Activated T-helper 17 cell treated with anti-CD3 and anti-CD28 coated beads, Interleukin-2, amount 50 U/mL, for 72 hours (primary cell): ENCODE data around the gene MPHOSPH9. TPM values are rescaled to one million over a fixed set of nuclear protein-coding genes. Genes with fewer than 3 reads are reported as not detected.
A peak's percentile ranks its signal among the peaks of the same experiment; 100 is the strongest.
"Not testable (repeated sequence)": the region's sequence is repeated elsewhere in the genome, so short reads cannot be mapped to it uniquely, and the experiment has no call there.

Experiments used
- ATAC-seq: fragments of 150-1000 bp; cut with Tn5 transposase; replicated peaks from 2 replicates; pipeline ENCODE4 v1.10.0; 2021; ENCODE audit warnings: mild to moderate bottlenecking, moderate library complexity
- H3K27ac Mint-ChIP-seq: one replicate; pipeline ENCODE4 v1.8.0; 2022; ENCODE audit warnings: mixed read lengths
- H3K27me3 Mint-ChIP-seq: one replicate; pipeline ENCODE4 v1.8.0; 2022; ENCODE audit warnings: mixed read lengths
- H3K36me3 Mint-ChIP-seq: one replicate; pipeline ENCODE4 v1.8.0; 2022; ENCODE audit warnings: low read depth, mild to moderate bottlenecking, mixed read lengths
- H3K4me1 Mint-ChIP-seq: one replicate; pipeline ENCODE4 v1.8.0; 2022; ENCODE audit warnings: mixed read lengths
- H3K4me3 Mint-ChIP-seq: one replicate; pipeline ENCODE4 v1.8.0; 2022; ENCODE audit warnings: mild to moderate bottlenecking, mixed read lengths
- H3K9me3 Mint-ChIP-seq: one replicate; pipeline ENCODE4 v1.8.0; 2022; ENCODE audit warnings: mixed read lengths
- total RNA-seq, 2 donors: library from RNA; stranded (reverse); gene quantifications; one replicate each; pipeline ENCODE4 v1.2.3, GENCODE V29; 2022

The MPHOSPH9 gene
- total RNA-seq, 2 donors from 2014 or later = 72.3 to 77.1 TPM

DNA sequence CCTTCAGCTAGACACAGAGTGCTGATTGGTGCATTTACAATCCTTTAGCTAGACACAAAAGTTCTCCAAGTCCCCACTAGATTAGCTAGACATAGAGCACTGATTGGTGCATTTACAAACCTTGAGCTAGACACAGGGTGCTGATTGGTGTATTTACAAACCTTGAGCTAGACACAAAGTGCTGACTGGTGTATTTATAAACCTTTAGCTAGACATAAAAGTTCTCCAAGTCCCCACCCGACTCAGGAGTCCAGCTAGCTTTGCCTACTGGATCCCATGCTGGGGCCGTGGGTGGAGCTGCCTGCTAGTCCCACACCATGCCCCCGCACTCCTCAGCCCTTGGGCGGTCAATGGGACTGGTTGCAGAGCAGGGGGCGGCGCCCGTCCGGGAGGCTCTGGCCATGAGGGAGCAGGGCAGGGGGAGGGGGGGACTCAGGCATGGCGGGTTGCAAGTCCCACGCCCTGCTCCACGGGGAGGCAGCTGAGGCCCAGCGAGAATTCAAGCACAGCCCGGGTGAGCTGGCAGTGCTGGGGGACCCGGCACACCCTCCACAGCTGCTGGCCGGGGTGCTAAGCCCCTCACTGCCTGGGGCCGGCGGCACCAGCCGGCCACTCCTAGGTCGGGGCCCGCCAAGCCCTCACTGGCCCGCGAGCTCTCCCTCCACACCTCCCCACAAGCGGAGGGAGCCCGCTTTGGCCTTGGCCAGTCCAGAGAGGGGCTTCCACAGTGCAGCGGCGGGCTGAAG lies 16.2 kb upstream of the MPHOSPH9 start:
- H3K9me3 Mint-ChIP-seq, H3K27me3 Mint-ChIP-seq, H3K27ac Mint-ChIP-seq, H3K4me3 Mint-ChIP-seq, ATAC-seq: not testable (repeated sequence)
- H3K36me3 Mint-ChIP-seq = peaks cover 63% of the 10 kb centered on the region
- peaks cover 21% of the 10 kb centered on the region for H3K4me1 Mint-ChIP-seq

DNA sequence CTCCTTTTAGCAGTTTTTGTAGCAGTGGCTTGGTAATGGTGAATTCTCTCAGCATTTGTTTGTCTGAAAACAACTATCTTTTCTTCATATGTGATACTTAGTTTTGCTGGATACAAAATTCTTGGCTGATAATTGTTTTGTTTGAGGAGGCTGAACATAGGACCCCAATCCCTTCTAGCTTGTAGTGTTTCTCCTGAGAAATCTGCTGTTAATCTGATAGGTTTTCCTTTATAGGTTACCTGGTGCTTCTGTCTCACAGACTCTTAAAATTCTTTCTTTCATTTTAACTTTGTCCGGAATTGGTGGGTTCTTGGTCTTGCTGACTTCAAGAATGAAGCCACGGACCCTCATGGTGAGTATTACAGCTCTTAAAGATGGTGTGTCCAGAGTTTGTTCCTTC lies 15.2 kb upstream of the MPHOSPH9 start:
- not testable (repeated sequence) for H3K27me3 Mint-ChIP-seq, ATAC-seq, H3K9me3 Mint-ChIP-seq, H3K27ac Mint-ChIP-seq
- Mint-ChIP-seq H3K36me3 (peaks cover 53% of the 10 kb centered on the region), H3K4me3 (peak overlapping the region; percentile 2), H3K4me1 (peaks cover 21% of the 10 kb centered on the region)

DNA sequence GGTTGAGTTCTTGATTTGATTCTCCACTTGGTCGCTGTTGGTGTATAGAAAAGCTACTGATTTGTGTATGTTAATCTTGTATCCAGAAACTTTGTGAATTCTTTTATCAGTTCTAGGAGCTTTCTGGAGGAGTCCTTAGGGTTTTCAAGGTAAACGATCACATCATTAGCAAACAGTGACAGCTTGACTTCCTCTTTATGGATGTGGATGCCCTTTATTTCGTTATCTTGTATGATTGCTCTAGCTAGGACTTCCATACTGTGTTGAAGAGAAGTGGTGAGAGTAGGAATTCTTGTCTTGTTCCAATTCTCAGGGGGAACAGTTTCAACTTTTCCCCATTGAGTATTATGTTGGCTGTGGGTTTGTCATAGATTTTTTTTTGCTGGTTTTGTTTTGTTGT lies 12.7 kb upstream of the MPHOSPH9 start:
- Mint-ChIP-seq H3K4me1 (peaks cover 30% of the 10 kb centered on the region), H3K36me3 (peaks cover 70% of the 10 kb centered on the region)
- no peak for ATAC-seq

DNA sequence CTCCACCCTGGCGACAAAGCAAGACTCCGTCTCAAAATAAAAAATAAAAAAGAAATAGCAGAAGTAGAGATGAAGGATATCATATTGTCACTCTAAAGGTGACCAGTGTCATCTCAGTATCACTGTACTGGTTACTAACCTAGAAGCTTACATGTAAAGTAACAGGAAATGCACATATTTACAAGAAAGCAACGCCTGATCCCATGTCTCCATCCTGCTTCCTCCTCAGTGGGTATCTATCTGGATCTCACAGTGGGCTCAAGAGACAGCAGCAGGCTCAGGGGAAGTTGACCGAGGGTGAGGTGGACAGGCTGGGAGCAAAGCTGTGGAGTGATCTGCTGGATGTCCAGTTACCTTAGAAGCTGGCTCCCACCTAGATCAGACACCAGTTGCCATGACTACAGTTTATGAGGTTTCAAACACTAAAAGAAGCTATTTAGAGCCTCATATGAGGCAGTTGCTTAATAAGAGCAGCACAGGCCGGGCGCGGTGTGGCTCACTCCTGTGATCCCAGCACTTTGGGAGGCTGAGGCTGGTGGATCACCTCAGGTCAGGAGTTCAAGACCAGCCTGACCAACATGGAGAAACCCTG lies 10.8 kb upstream of the MPHOSPH9 start:
- no peak for ATAC-seq
- peaks cover 74% of the 10 kb centered on the region for H3K36me3 Mint-ChIP-seq
- H3K4me1 Mint-ChIP-seq = peaks cover 21% of the 10 kb centered on the region
- no peaks in the 10 kb centered on the region for H3K27me3 Mint-ChIP-seq
- no peak overlapping the region for H3K27ac Mint-ChIP-seq
- no peaks in the 10 kb centered on the region for H3K9me3 Mint-ChIP-seq
- no peak overlapping the region for H3K4me3 Mint-ChIP-seq

More for the DNA sequence above, 12.7 kb upstream of the MPHOSPH9 start:
- H3K9me3 Mint-ChIP-seq = no peaks in the 10 kb centered on the region
- peak overlapping the region; percentile 1 for H3K4me3 Mint-ChIP-seq
- H3K27ac Mint-ChIP-seq = peak overlapping the region; percentile 1
- H3K27me3 Mint-ChIP-seq = no peaks in the 10 kb centered on the region

DNA sequence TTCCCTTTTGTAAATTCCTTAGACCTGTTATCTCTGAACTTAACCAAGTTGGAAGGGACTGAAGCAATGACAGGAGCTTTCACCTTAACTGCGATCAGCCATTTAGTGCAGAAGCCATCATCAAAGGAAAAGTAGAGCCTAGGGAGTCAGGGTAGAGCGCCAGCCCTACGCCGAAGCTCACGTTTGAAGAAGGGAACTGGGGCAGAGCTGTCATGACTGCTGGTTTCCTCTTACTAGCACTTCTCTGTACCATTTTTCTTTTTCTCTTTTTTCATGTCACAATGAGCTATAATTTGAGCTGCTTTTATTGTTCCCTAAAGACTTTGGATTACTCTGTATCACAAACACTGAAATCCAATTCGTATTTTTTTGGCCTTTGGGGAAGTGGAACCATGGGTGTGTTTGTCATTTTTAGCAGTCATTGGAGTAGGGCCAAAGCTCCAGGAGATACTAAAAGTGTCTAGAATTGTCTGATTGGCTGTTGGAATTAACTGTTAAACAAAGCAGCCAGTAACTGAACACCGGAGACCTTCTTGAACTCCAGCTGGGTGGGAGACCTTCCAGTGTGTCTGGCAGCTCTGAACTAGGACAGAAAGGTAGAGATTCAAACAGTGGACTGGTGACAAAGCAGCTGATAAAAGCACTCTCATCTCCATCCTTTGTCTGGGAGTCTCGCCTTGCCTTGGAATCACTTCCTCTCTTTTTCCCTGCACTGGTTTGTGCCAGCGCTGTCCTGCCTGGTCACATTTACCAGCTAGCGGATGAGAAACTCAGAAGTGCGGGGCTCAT lies 9.4 kb upstream of the MPHOSPH9 start:
- Mint-ChIP-seq H3K27ac (peak overlapping the region; percentile 64), H3K9me3 (no peaks in the 10 kb centered on the region), H3K4me1 (peaks cover 22% of the 10 kb centered on the region), H3K36me3 (peaks cover 68% of the 10 kb centered on the region), H3K4me3 (peak overlapping the region; percentile 5), H3K27me3 (no peaks in the 10 kb centered on the region)
- no peak for ATAC-seq

DNA sequence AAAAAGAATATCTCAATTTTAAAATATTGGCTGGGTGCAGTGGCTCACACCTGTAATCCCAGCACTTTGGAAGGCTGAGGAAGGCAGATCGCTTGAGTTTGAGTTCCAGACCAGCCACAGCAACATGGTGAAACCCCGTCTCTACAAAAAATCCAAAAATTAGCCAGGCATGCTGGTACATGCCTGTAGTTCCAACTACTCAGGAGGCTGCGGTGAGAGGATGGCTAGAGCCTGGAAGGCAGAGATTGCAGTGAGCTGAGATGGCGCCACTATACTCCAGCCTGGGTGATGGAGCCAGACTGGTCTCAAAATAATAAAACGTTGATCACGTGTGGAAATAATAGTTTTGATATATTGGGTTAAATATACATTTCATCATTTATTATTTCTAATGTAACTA lies 6.0 kb upstream of the MPHOSPH9 start:
- Mint-ChIP-seq H3K9me3 (no peaks in the 10 kb centered on the region), H3K27ac (no peak overlapping the region), H3K4me3 (no peak overlapping the region), H3K4me1 (peaks cover 24% of the 10 kb centered on the region), H3K27me3 (no peaks in the 10 kb centered on the region), H3K36me3 (peaks cover 77% of the 10 kb centered on the region)
- ATAC-seq = no peak

DNA sequence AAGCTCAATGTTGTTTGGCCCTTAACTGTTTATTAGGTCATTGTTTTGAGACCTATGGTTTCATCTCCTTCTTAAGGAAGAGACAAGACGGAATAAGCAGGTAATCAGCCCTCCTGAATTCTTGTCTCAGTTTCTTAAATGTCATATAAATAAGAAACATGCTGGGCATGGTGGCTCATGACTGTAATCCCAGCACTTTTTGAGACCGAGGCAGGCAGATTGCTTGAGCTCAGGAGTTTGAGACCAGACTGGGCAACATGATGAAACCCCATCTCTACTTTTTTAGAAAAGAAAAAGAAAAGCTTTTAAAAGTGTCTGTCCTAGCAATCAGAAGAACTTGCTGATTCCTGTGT lies 5.4 kb upstream of the MPHOSPH9 start:
- H3K27me3 Mint-ChIP-seq = no peaks in the 10 kb centered on the region
- peaks cover 24% of the 10 kb centered on the region for H3K4me1 Mint-ChIP-seq
- no peak for ATAC-seq
- H3K9me3 Mint-ChIP-seq = no peaks in the 10 kb centered on the region
- H3K27ac Mint-ChIP-seq = peak overlapping the region; percentile 61
- peaks cover 83% of the 10 kb centered on the region for H3K36me3 Mint-ChIP-seq
- peak overlapping the region; percentile 93 for H3K4me3 Mint-ChIP-seq

DNA sequence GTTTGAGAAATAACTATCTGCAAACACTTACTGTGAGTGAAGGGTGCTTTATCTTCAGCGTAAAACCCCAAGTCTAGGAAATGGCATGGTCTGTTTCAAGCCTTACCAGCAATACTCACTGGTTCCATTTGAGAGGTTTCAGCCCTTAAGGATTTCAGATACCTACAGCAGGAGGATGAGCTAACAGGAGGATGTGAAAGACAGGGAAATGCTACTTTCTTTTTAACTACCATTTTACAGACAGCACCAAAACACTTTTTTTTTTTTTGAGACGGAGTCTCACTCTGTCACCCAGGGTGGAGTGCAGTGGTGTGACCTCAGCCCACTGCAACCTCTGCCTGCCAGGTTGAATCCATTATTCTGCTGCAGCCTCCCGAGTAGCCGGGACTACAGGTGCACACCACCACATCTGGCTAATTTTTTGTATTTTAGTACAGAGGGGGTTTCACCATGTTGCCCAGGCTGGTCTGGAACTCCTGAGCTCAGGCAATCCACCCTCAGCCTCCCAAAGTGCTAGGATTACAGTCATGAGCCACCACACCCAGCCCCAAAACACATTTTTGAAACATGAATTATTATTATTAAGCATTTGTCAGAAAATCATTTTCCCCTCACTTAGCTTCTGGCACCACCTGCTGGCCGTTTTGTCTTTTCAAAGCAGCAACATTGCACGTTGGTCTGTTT lies 4.8 kb upstream of the MPHOSPH9 start:
- Mint-ChIP-seq H3K27me3 (no peaks in the 10 kb centered on the region), H3K9me3 (no peaks in the 10 kb centered on the region), H3K36me3 (peaks cover 85% of the 10 kb centered on the region), H3K27ac (peak overlapping the region; percentile 61), H3K4me1 (peaks cover 24% of the 10 kb centered on the region), H3K4me3 (peak overlapping the region; percentile 93)
- ATAC-seq = peak; percentile 5

DNA sequence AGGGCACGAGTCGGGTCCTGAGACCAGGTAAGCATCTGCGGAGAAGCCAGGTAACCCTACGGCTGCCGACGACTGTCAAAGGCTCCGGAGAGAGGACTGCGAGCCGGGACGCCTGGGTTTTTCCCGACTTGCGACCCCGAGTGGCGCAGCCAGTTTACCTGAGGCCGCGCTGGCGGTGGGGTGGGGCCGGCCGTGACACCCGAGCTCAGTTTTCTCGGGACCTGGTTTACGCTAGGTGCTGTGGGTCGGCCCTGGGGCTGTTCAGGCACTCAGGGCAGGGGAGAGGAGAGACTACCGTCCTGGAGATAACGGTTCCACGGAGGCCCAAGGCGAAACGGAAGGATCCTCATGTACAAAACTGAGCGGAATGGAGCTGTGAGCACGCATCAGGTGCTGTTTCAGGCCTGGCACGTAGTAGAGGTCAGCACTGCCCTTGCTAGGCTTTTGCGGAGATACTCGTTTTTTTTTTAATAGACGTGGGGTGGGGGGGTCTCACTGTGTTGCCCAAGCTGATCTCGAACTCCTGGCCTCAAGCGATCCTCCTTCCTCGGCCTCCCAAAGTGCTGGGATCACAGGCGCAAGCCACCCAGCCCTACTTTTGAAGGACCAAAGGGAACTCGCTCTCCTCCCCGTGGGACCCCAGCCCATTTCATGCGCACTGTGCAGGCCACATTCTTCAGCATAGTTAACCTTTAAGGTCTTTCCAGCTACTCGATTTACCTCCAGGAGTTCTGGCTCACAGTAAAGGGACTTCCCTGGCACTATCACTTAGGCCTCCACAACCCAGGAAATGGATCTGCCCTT lies 766 bp upstream of the MPHOSPH9 start:
- peak; percentile 17 for ATAC-seq
- Mint-ChIP-seq H3K4me1 (peaks cover 30% of the 10 kb centered on the region), H3K4me3 (peak overlapping the region; percentile 93), H3K27ac (peak overlapping the region; percentile 99), H3K9me3 (no peaks in the 10 kb centered on the region), H3K36me3 (peaks cover 69% of the 10 kb centered on the region), H3K27me3 (no peaks in the 10 kb centered on the region)

DNA sequence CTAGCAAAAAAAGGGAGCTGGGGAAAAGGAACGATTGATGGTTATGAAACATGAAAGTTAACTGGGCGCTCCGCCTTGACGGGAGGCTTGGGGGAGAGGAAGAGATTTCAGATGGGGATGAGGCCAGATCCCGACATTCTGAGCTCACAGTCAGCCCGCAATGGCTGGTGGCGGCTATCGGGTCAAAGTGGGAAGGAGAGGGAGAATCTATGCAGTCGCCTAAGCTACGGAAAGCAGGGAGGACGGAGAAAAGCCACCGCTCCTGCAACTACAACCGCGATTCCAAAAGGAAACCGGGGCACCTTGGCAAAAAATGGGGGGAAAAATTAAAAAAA lies 502 bp downstream of the MPHOSPH9 start:
- H3K4me3 Mint-ChIP-seq = peak overlapping the region; percentile 93
- no peaks in the 10 kb centered on the region for H3K27me3 Mint-ChIP-seq
- H3K4me1 Mint-ChIP-seq = peaks cover 34% of the 10 kb centered on the region
- H3K27ac Mint-ChIP-seq = peak overlapping the region; percentile 99
- peak; percentile 1 for ATAC-seq
- H3K9me3 Mint-ChIP-seq = no peaks in the 10 kb centered on the region
- H3K36me3 Mint-ChIP-seq = peaks cover 75% of the 10 kb centered on the region

DNA sequence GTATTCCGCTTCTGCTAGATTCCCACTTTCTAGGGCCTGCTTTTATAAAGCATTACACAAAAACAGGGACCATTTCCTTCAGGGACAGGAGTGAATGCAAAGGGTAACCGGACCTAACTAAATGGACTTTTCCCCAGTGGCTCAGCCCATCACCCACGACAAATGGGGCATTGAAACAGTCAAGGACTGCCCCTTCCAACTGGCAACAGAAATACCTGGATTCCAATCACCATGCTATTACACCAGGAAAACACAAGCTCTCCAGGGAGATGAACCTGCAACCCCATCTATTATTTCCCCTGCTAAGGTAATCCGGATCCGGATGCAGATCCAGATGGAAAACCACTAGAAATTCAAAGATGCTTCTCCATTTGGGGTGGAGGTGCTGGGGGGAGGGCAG lies 1.0 kb downstream of the MPHOSPH9 start:
- Mint-ChIP-seq H3K4me3 (peak overlapping the region; percentile 93), H3K9me3 (no peaks in the 10 kb centered on the region), H3K27ac (peak overlapping the region; percentile 99), H3K36me3 (peaks cover 71% of the 10 kb centered on the region), H3K27me3 (no peaks in the 10 kb centered on the region), H3K4me1 (peaks cover 32% of the 10 kb centered on the region)
- no peak for ATAC-seq

DNA sequence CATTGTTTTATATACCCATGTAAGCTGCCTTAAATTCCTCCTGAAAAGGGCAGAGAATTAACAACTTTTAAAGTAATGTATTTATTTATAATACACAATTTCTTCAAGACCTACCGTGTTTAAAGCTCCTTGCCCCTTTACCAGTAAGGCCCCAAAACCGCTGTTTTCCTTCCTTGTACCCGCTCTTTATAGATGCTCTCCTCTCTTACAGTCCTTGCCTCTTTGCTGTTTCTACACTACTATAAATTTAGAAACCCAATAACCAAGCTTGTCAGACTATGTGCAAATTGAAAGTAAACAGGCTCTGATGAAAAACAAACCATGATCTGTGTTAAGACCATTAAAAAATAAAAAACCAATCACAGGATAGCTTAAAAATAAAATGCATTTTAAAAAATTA lies 3.9 kb downstream of the MPHOSPH9 start:
- H3K4me3 Mint-ChIP-seq = peak overlapping the region; percentile 83
- peaks cover 27% of the 10 kb centered on the region for H3K4me1 Mint-ChIP-seq

DNA sequence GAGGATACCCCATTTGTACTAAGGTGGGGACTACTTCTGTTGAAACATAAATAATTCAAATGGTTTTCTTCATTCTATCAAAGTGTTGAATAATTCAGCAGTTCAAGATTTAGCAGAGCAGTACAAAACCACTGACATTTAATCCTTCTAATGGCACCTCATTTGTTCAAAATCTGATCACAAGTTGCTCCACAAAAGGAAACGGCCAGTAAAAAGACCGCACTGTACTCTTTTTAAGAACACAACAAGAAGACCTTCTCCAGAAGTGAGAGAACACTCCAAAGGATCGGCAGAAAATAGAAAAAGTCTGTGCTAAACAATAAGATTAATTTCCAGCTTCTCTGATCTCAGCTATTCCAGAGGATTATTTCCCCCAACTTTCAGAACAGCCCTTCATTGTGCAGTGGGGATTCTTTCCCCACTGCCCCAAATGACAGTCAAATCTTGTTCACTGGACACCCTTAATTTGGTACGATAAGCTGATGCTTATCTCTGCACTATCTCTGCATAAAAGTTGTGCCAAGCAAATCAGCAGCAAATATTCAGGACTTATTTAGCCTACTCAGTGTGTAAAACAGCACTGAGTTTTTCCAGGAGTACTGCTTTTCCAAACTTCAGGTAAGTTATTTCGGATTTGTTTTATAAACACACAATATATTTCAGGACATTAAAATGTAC lies 5.2 kb downstream of the MPHOSPH9 start:
- no peak for ATAC-seq
- Mint-ChIP-seq H3K9me3 (no peaks in the 10 kb centered on the region), H3K27ac (no peak overlapping the region), H3K4me3 (peak overlapping the region; percentile 83), H3K27me3 (no peaks in the 10 kb centered on the region), H3K36me3 (peaks cover 59% of the 10 kb centered on the region), H3K4me1 (peaks cover 36% of the 10 kb centered on the region)

More for the DNA sequence above, 3.9 kb downstream of the MPHOSPH9 start:
- peak overlapping the region; percentile 87 for H3K27ac Mint-ChIP-seq
- no peaks in the 10 kb centered on the region for H3K9me3 Mint-ChIP-seq
- H3K27me3 Mint-ChIP-seq = no peaks in the 10 kb centered on the region
- no peak for ATAC-seq
- H3K36me3 Mint-ChIP-seq = peaks cover 63% of the 10 kb centered on the region
